Coronary artery (tissue), 2 donors: ENCODE data around the gene SPNS2.

Experiments used
- DNase-seq: peaks from one replicate; pipeline ENCODE4 v3.0.0-alpha.2; 2017; ENCODE audit warnings: low spot score
- H3K27ac ChIP-seq, 2 donors: fragments of 200-600 bp; sonication (generic); one replicate each; pipeline ENCODE4 v1.5.1; 2016 to 2019
- H3K4me3 ChIP-seq: fragments of 200-600 bp; sonication (generic); 2 replicates; pipeline ENCODE4 v1.5.1; 2016; ENCODE audit warnings: mild to moderate bottlenecking, moderate library complexity
- CTCF ChIP-seq: fragments of 200-600 bp; sonication (generic); IDR thresholded peaks from one replicate; pipeline ENCODE4 v1.5.1; 2019; ENCODE audit warnings: antibody characterized with exemption

SPNS2 gene

DNA sequence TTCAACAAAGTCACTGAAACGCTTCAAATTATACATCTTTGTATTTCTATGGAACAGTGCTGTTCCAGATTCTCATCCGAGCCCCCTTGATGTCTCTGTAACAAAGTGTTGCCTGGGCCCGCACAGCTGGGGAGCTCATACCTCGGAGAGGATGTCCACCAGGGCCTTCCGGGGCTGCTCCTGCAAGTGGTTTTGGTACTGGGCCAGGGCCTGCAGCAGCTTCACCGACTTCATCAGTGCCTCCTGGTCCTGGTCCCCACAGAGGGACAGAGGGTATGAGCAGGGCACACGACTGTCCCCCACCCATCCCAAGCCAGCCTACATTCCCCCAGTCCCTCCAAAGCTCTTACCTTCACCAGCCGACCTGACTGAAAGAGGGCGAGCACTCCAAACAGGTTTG lies 55.0 kb downstream of the SPNS2 start:
- peak overlapping the region; percentile 86 for H3K4me3 ChIP-seq
- TF ChIP-seq CTCF, result no peak
- no peak overlapping the region for H3K27ac ChIP-seq
- DNase-seq, result no peak

DNA sequence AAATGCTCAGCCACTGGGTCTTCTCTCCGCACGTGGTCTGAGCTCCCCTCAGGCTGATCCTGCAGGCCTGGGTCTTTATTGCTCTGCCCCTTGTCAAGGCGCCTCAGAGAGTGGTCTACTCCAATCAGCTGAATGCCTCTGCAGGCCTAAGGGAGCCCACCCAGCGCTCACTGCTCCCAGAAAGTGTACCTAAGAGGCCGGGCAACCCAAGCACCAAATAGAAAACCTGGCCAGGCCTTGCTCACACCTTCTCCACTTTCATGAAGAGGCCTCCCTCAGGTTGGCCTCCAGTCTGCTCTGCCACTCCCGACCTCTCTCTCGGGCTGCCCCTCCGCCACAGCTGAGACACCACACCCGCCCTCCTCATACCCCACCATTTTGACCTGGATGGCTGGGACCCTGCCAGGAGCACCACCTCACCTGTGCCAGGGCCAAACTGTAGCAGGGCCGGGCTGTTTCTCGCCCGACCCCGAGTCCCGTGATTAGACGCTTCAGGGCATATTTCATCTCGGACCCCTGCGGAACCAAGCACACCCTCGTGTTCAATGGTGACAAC lies 55.8 kb downstream of the SPNS2 start:
- TF ChIP-seq CTCF, result no peak
- Histone ChIP-seq H3K4me3 (peak overlapping the region; percentile 86), H3K27ac (peak overlapping the region in 1 of 2 donors; percentile 76)
- no peak for DNase-seq

DNA sequence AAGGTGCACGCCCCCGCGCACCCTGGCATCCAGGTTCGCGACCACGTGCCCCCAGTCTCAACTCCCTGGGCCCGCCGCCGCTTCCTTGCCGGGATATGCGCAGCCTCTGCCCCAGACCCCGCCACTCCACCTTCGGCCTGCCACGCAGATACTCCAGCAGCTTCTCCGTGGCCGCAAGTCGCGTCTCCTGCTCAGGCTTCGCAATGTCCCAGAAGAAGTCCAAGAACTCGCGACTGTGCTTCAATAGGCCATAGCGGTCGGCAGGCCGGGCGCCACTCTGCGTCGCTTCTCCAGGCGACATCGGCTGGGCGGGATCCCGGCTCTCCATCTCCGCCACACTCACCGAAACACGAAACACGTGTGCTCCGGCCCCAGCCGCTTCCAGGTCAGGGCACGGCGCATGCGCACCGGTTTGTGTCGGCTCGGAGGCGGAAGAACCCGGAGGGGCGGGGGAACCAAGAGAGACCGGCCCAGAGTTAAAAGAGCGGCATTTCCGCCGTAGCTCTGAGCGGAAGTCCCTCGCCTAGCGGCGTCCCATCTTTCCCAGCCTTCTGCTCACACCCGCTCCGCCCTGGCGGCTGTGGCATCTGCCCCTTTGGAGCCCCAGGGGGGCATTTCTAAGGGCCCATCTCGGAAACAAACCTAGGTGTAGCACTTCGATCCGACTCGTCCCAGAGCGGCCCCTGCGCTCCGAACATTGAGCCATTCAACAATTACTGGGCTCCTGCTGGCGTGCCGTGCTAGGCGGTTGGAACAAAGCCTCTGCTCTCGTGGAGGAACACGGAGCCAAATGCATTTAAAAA lies 56.5 kb downstream of the SPNS2 start, which contains the start of gene MYBBP1A:
MYBBP1A (minus strand) TSS at position 388 of the 803 bp plus-strand sequence; CDS start at position 328, 60 bp downstream.
- TF ChIP-seq CTCF, result no peak
- peak; percentile 95 for DNase-seq
- Histone ChIP-seq H3K4me3 (peak within 1 kb of the TSS; percentile 86), H3K27ac (peak within 1 kb of the TSS; percentile 76 to 77)

DNA sequence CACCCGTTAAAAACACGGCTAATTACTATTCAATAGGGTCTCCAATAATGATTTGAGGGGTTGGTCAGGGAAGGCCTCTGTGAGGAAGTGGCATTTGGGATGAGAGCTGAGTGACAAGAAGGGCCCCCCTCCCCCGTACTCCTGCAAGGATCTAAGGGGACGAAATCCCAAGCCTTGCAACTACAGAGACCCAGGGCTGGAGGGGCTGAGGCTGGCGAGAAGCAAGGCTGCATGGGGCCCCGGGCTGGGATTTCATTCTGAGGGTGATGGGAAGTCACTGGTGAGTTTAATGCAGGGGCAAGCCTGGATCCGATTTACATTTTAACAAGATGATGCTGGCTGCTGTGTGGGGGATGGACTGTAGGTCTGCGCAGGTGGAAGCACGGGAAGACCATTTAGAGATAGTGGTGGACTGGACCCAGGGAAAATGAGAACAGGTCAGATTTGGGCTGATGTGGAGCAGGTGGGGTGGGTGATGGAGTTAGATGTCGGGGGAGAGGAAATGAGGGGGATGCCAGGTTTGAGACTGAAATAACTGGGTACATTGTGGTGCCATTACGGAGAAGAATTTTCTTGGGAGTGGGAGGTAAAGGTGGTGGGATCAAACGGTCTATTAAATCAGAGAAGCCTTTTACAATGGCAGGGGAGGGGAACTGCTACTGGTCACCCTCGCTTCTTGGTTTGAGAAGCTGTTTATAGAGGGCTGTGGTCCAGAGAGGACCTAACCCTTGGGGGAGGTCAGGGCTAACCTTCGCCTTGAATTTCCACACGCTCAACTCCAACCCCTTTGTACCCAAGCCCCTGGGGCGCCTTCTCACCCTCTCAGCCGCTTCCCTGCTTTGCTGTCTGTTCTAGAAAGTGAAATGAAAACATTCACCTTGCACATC lies 57.4 kb downstream of the SPNS2 start:
- H3K4me3 ChIP-seq, result peak overlapping the region; percentile 86
- TF ChIP-seq CTCF, result no peak
- peak overlapping the region in 1 of 2 donors; percentile 76 for H3K27ac ChIP-seq
- DNase-seq, result no peak

DNA sequence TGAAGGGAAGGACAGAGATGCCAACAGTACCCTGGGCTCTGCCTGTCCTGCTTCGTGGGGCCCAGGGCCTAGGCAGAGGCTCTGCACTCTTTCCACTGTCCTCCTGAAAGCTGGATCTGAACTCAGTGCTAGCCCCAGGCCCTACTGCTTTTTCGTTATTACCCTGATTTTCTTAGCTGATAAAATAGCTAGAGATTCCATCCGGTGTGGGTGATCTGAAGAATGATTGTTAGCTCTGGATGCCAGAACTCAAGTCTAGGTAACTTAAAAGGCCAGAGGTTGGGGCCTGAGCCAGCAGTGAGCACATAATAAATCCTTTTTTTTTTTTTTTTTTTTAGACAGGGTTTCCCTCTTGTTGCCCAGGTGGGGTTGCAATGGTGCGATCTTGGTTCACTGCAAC lies 58.3 kb downstream of the SPNS2 start:
- no peak for TF ChIP-seq CTCF
- no peak overlapping the region for H3K4me3 ChIP-seq
- no peak overlapping the region for H3K27ac ChIP-seq
- no peak for DNase-seq

DNA sequence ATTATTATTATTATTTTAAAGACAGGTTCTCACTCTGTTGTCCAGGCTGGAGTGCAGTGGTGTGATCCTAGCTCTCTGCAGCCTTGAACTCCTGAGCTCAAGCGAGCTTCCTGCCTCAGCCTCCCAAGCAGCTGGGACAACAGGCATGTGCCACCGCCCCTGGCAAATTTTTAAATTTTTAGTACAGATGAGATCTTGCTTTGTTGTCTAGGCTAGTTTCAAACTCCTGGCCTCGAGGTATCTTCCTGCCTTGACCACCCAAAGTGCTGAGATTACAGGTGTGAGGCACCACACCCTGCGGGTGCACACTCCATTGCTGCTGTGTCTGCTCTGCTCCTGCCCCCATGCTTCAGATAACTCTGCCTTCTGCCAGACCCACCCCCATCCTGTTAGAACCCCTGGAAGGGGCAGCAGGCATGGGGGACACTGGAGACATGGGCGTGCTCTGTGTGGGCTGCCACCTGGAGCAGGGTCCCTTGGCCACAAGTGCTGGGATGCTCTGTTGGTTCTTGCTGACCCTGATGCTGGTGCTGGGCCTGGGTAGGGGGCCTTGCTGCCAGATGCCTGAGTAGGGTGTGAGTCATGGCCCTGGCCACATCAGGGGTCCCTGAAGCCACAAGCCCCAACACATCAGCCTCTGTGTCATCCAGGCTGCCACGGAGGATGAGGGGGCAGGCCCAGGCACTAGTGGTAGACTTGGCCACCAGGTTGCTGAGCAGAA lies 59.1 kb downstream of the SPNS2 start:
- no peak for DNase-seq
- Histone ChIP-seq H3K4me3 (no peak overlapping the region), H3K27ac (no peak overlapping the region)
- TF ChIP-seq CTCF, result no peak
